Right hindlimb (tissue), 1 donor: ENCODE results near the gene SLC29A2.
A peak's percentile ranks its signal among the peaks of the same experiment; 100 is the strongest.

Source experiments
- DNase-seq: peaks from one replicate; pipeline ENCODE4 v3.0.0-alpha.2; 2018

SLC29A2 gene

DNA sequence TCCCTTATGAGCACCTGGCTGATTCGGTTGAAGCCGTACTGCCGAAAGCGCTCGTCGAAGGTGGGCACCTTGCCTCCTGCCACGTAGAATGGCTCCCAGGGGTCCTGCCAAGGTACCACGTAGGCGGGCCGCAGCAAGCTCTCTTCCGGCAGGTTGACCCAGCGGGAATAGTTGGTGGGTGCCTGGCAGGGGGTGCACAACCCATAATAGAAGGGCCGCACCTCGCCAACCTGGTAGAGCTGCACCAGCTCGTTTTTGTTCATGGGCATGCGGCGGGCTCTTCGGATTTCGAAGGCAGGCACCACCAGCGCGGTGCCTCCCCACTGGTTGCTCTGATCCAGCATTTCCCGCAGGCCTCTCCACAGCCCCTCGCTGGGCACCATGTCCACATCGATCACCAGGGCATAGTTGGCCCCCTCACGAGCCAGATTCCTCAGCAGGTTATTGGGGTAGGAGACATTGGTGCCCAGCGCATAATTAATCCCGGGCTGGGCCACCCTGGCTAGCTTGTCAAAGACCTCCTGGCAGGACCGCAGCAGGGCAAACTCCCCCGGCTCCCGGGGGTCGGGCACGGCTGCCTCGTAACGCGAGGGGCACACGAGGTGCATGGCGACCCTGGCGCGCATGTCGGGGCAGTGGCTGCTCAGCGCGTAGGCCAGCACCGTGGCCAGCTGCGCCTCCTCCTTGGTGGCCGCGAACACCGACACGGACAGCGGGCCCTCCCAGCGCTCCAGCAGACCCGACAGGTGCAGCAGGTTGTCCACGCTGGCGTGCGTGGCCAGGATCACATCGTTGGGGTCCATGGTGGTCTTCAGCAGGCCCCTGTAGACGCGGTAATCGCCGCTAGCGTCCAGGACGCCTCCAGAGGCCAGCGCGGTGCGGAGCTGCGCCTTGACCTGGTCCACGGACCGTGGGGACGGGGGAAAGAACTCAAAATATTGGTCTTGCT, 24.8 kb downstream of the SLC29A2 start:
- no peak for DNase-seq

DNA sequence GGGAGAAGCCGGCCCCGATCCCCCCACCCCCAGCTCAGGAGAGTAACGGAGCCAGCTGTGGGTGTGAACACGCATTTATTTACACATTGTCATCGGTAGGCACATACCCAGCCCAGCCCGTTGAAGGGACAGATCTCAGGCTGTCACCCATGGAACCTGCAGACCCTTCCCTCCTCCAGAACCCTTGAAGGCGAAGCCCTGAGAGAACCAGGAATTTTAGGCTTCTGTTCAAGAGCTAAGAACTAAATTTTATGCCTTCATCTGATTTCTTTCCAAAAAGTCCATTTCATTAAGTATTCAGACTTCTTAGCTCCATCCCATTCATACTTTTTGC, 26.3 kb downstream of the SLC29A2 start:
- DNase-seq: no peak

DNA sequence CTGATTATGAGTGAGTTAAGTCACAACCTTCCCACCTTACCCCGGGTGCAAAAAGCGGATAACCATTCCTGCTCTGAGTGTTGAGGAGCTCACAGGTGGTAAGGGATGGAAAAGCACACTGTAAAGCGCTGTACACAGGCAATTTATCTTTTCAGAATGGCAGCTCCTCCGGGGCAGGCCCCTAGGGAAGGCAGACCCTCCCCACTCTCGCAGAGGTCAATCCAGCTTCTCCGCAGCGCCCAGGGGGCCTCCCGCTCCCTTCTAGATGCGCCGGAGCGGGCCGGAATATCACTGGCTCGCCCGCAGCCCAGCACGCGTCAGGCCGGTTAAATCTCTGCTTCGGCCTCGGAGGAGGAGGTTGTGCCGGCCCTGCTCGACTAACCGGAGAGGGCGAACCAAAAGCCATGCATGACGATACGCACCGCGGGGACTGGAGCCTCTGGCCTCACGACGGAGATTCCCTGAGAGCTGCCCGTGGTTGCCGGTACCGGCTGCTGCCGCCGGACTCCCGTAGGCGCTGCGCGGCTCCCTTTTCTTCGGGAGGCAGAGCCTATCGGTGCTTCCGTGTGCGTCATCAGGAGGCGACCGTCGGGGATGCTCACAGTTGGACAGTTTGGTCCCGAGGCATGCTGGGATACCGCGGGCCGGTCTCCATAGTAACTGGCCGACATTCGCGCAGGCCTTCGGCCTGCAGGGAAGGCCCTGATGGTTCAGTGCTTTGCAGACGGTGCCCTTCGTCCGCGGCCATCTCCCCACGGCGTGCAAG, 26.8 kb downstream of the SLC29A2 start, which contains the start of gene BRMS1:
Gene BRMS1, minus strand, starts transcription at position 555 of the 766 bp plus-strand sequence. CDS start 2,870 bp downstream, outside the sequence.
- peak; percentile 98 for DNase-seq

DNA sequence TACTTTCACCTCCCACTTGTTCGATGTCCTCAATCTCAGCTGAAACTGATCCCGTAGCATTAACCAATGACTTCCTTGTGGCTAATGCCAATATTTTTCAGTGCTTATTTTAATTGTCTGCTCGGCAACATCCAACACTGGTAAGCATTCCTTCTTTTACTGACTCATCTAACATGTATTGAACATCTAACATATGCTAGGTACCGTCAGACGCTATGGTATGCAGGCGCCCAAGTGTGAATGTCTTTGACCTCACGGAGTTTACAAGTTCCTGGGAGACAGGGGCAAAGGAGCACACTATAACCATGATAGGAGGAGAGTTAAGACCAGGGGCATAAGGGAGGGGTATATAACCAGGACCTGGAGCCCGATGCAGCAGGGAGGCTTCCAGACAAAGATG, 28.4 kb downstream of the SLC29A2 start:
- no peak for DNase-seq

DNA sequence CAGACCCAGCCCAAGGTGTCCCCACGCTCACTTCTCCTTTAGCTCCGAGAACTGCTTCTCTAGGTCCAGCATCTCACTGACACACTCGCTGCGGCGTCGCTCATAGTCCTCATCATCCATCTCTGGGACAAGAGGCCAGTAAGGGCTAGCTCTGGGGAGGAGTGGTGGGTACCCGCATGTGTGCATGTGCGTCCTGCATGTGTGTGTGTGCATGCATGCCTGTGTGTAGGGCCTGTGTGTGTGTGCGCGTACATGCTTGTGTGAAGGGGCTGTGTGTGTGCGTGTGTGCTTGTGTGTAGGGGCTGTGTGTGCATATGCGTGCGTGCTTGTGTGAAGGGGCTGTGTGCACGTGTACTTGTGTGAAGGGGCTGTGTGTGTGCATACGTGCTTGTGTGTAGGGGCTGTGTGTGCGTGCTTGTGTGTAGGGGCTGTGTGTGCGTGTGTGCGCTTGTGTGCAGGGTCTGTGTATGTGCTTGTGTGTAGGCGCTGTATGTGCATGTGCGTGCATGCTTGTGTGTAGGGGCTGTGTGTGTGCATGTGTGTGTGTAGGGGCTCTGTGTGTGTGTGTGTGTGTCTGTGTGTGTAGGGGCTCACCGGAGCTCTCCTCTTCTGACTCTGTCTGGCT, 29.9 kb downstream of the SLC29A2 start:
- DNase-seq: no peak

DNA sequence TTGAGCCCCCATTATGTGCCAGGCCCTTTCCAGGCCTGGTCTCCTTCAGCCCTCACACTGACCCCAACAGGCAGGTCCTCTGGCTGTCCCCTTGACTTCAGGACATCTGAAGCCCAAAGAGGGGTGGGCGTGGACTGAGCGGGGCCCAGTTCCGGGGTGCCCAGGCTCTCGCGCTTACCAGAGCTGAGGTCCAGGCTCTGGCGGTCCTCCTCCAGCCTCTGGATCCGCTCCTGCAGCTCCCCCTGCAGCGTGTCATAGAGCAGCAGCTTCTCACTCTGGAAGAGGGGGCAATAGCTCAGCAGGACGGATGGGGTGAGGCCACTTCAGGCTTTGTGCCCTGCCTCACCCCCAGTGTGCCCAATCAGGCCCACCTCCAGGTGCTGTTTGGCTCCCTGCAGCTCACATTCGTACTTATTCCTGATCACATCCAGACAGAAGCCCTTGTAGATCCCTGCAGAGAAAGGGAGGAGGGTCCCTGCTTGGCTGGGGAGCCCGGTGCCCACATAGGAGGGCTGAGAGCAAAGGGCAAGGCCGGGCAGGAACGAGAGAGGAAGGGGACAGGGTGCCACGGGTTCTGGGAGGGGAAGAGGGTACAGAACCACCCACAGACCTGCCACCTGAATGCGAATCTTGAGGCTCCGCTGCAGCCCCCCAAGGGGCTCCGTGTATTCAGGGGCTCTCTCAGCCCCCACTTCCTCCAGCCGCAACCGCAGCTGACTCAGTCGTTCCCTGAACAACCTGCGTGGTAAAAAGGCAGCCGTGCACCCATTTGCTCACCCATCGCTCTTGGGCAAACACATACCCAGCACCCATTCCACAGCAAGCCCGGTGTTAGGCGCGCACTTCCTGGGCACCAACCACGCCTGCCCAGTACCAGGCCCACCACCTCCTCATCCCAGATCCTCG, 30.7 kb downstream of the SLC29A2 start:
- no peak for DNase-seq

DNA sequence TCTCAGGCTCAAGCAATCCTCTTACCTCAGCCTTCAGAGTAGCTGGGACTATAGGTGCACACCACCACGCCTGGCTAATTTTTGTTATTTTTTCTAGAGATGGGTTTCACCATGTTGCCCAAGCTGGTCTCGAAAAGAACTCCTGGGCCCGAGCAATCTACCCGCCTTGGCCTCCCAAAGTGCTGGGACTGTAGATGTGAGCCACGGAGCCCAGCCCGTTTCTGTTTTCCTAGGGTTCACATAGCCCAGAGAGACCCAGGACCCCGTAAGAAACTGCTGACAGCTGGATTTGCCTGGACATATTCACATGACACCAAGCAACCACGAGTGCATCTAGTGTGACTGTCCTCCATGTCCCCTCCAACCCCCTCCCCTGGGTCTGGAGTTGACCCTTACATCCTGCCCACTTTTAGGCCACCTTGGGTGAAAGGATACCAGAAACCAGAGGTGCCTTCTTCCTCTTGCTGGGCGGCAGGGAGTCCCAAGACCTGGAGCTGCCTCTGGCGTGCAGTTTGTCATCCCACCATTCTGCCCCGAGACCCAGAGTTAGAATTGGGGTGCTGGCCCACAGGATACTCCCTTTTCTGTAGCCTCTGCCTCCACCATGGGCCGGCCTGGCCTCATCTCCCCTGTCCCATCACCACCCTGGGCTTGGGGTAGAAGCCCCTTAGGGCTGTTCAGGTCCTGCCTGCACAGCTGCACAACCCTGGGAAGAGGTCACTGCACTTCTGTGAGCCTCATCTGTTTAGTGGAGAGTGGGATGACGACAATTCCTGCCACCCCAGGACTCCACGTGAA, 31.7 kb downstream of the SLC29A2 start:
- DNase-seq: no peak

DNA sequence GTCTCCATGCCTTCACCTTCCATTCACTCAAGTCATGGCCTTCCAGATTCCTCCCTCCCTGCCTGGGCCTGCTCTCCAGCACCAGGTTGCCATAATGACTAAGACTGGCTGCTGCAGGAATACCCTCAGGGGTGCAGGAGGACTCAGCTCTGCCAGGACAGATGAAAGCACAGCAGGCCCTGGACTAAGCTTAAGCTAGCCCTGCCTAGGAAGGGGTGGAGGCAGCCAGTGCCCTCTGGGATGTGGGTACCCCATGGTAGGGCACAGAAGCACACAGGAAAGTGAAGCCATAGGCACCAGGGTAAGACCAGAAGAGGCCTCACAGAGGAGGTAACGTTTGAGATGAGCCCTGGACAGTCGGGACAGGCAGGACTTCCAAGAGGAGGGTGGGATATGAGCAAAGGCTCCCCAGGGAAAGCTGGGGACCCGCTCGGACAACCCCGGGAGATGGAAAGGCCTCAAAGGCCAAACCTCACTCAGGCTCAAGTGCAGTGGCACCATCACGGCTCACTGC, 32.3 kb downstream of the SLC29A2 start:
- no peak for DNase-seq

DNA sequence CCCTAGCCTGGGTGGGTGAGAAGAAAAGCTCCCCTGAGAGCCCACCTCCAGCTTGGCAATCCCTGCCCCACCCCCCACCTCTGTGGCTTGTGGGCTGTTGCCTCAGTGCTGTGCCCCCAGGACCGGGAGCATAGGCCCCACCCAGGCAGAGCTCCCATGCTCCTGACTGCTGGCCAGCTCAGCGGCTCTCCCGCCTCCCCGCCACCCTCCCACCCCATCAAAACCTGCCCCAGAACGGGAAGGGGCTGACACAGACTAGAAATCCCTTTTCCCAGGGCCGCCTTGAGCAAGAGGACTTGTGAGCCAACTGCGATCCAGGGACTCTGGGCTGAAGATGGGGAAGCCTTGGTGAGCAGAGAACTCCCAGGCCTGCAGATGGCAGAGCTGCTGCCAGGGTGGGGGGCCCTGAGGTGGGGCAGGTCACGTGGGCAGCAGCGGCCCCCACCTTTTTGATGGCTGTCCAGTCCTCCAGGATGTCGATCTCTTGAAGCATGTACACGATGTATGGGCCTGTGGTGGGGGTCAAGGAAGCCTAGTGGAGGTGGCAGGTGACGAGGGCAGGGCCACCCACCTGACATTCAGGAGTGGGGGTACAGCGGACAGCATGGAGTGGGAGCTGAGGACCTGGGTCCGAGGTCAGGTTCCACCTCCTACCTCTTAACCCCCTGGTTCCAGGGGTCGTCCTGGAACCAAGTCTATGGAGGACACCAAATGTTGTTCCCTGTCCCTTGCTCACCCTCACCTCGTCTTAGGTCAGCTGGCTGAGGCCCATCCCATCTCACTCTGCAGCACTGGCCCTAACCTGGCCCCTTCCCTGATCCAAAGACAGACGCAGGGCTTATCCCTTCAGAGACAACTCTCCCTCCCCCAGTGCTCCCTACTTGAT, 33.0 kb downstream of the SLC29A2 start:
- no peak for DNase-seq

DNA sequence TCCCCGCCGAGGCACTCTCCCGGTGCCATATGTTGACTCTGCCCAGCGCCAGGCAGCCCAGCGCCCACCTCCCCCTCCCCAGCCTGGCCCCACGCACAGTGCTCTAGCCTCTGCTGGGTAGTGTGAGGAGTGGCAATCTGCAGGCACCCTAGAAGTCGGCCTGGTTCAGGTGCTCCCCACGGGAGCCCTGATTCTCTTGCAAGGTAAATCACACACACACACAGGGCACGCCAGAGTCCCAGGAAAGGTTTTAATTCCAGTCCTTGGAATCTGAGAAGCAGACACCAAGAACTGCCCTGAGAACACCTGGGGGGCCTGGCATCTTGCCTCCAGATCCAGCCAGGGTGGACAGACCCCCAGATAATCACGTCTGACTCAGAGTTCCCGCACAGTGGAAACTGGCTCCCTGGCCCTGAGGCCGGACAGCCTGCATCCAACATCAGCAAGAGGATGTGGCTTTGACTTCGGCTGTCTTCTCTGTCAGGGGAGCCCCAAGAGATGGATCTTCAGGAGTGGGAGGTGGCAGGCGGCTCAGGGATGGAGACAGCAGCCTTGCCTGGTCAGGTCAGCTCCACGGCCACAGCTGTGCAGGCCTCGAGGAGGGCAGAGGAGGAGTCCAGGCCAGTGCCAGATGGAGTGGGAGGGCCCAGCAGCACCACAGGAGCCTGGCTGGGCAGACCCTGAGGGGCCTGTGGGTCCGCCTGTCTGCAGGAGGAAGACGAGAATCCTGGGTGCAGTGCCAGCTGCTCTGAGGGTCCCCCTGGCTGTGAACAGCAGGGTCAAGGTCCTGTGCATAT, 34.3 kb downstream of the SLC29A2 start:
- DNase-seq: no peak

DNA sequence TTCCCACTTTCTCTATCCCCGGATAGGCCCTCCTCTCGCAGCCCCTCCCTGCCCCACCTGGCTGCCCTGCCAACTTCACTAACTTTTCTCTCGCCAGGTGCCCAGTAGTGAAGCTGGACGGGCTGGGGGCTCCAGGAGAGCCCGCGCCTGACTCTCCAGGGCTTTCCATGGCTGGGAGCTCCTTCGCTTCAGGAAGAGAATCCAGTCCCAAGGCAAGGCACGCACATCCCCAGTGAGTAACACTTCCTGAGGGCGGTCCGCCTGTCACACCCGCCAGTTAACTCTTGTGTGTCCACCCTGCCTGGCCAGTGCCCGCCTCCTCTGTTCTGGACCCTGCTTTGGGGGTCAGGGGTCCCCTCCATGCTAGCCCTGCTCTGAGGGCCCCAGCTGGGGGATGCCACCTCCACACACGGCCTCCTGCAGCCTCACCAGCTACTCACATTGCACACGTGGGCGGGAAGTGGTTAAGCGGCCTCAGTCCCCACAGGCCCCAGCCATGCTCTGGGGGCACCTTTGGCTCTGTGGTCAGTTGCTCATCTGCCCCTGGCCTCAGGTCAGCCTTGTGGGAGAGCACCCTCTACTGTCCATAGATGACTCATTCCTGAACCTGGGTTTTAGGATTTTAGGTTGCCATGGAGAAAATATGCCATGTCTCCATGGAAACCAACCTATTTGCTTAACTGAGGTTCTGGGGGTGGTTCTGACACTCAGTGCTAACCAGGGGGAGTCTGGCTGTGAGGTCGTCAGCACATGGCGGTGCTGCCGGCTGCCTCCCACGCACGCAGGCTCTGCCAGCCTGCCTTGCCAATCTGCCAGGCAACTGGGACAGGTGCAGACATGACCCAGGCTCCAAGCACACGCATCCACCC, 35.1 kb downstream of the SLC29A2 start, which contains the start of gene RIN1:
Gene RIN1, minus strand, starts transcription at position 201 of the 869 bp plus-strand sequence. Its CDS starts 32 bp downstream, at position 169.
- peak; percentile 69 for DNase-seq

DNA sequence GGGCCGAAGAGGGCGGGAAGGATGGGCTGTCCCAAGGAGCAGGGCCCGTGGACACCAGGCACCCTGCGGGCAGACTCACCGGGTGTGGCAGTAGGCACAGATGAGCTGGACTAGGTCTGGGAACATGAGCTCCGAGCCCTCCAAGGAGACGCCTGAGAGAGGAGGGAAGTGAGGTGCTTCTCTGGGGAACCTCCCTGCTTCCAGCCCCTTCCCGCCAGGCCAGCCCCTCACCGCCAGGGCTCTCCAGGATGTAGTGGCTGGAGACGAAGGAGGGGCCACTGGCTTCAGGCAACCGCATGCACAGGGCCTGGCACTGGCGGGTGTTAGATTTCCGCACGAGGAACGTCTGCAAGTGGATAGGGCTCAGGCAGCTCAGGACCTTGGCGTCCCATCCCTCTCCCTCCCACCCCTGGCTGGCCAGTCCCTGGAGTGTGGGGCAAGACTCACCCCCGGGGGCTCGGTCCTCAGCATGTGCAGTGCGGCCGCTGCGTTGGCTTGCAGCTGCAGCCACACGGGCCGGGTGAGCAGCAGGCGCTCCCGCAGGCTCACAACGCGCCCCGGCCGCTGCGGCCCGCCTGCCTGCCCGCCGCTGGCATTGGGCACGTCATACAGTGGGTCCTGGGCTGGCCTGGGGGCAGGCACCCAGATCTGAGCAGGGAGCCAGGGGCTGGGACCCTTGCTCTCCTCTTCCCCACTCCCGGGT, 35.9 kb downstream of the SLC29A2 start:
- peak; percentile 70 for DNase-seq

DNA sequence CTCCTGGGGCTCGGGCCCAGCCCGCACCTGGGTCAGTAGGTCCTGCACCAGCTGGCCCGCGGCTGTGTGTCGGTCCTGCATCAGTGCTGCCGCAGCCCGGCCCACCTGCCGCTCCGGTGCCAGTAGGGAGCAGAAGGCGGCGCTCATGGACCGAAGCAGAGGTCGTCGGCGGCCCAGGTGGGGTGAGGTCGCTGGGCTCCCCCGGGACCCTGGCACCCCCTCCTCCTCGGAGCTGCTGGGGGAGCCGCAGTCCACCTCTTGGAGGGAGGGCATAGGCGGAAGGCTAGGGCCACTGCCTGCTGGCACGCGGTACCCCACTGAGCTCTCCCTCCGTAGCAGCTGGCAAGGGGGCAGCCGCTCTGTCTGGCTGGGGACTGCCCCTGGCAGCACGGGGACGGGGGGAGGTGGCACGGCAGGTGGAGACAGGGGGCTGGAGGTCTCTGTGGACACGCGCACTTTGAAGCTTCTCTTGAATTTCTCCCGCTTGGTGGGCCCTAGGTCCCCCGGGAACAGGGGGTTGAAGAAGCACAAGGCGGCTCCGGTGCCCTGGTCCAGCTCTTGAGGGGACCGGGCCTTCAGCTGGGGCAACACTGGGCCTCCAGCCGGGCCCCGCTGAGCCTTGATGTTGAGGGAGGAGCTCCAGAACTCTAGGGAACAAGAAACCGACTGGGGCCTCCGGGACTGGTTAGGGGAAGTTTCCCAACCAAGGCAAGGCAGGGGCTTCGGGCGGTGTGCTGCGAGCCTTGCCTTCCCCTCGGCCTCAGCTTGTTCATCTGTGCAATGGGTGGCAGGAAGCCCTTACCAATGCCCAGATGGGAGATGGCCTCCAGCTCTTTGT, 36.7 kb downstream of the SLC29A2 start:
- no peak for DNase-seq

DNA sequence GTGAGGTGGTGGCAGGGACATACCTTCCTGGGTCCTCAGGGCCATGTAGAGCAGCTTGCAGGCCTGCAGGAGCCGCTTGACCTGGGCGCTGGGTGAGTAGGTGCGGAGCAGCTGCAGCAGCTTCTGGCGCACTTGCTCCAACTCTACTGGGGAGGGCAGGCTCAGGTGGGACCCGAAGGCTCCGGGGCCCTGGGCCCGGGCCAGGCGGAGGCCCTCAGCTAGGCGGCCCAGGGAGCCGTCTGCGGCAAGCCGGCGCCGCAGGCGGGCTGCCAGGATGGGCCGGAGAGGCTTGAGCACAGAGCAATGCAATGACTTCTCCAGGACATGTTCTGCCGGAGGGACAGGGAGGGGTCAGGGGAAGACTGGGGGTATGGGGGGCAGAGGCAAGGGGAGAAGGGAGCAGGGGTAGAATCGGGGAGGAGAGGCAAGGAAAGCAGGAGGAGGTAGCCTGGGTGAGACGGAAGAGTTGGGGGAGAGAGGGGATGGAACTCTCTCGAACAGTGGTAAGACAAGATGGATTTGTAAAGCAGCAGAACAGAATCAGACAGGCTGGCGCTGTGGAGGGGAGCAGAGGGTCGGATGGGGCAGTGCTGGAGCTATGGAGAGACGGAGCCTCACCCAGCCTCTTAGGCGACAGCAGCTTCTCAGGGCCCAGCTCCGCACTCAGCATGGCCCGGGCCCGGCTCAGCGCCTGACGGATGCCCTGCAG, 37.5 kb downstream of the SLC29A2 start:
- no peak for DNase-seq

DNA sequence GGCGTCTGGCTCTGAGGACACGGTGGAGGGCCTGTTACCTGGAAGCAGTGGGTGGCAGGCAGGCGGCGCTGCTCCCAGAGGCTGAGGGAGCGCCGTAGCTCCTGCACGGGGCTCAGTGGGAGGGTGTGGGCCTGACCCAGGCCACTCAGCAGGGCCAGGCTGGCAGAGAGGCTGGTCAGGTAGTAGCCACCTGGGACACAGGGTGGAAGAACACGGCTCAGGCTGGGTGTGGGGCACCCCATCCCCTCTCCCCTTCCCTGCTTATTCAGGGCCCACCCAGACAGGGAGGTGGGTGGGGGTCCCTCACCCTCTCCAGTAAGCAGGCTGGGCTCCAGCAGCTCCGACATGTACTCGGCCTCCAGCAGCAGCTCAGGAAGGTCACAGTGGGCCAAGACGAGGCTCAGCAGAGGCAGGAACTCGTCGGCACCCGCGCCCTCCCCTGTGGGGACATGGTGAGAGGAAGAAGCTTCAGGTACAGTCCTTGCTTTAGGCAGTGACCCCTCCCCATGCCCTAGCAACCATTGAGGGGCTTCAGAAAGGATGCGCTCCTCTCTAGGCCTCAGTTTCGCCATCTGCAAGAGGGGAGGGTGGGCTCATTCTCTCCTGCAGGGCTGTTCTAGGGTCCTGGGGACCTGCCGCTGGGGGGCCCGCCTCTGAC, 38.2 kb downstream of the SLC29A2 start:
- DNase-seq: no peak
